ENCODE results near the gene HASPIN. TPM values are rescaled to one million over a fixed set of nuclear protein-coding genes. Genes with fewer than 3 reads are reported as not detected.
"Not testable (repeated sequence)": the region's sequence is repeated elsewhere in the genome, so short reads cannot be mapped to it uniquely, and the experiment has no call there.

Gene HASPIN
- total and polyA plus RNA-seq, 2 experiments from 2014 or later = 6.1 to 35.1 TPM

DNA sequence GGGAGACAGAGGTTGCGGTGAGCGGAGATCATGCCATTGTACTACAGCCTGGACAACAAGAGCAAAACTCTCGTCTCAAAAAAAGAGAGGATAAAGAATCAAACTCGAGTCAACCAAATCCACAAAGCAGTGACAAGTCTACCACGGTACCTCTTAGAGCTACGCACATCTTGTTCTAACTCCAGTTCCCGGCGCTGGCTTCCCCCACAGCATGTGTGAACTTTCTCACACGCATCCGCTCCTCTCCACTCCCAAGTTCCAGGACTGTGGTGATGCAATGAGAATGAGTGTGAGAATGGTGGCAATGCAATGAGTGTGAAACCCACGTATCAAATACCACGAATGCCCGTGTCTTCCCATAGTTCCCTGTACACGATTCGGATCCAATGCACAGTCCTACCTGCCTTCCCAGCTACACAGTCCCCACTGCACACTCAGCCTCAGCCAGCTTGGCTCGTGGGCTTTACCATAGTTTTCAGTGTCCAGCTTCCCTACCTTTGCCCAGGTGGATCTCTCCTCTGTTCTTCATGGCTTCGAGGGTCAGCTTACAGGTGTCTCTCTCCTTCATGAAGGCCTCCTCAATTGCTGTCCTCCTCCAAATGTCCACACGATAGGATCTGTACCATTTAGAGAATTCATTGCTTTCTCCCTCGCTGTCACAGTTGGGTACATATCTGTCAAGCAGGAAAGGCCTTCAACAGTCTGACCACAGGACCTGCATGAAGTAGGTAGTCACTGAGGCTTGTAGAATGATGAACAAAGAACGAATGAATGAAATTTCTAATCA lies 18.6 kb upstream of the HASPIN start:
- Histone ChIP-seq H4K20me1 (replicated peaks; ENCODE audit: insufficient read depth) (no peaks in the 10 kb centered on the region; the same call in 1 of the 2 replicates), H3K36me3 (ENCODE audit: insufficient read depth) (no peaks in the 10 kb centered on the region), H3K79me2 (replicated peaks; ENCODE audit: insufficient read depth) (no peaks in the 10 kb centered on the region), H3K9me2 (ENCODE audit: insufficient read depth) (no peaks in the 10 kb centered on the region), H2AFZ (no peak overlapping the region), H3K4me3 (no peak overlapping the region), H3K4me1 (ENCODE audit: insufficient read depth) (no peaks in the 10 kb centered on the region), H3F3A (replicated peaks; ENCODE audit: low read depth) (no peaks in the 10 kb centered on the region), H3K27me3 (ENCODE audit: insufficient read depth) (no peaks in the 10 kb centered on the region), H3K27ac (ENCODE audit: low read depth) (no peak overlapping the region), H3K4me2 (no peak overlapping the region)
- TF ChIP-seq, protein P1, sequence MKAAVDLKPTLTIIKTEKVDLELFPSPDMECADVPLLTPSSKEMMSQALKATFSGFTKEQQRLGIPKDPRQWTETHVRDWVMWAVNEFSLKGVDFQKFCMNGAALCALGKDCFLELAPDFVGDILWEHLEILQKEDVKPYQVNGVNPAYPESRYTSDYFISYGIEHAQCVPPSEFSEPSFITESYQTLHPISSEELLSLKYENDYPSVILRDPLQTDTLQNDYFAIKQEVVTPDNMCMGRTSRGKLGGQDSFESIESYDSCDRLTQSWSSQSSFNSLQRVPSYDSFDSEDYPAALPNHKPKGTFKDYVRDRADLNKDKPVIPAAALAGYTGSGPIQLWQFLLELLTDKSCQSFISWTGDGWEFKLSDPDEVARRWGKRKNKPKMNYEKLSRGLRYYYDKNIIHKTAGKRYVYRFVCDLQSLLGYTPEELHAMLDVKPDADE (IDR thresholded peaks at IDR 0.05) = no peak
- ATAC-seq (no peak), DNase-seq (ENCODE audit: low spot score) (no peak)
- Mint-ChIP-seq H3K27me3 (ENCODE audit: insufficient read depth, low read depth, poor library complexity) (peaks cover 15% of the 10 kb centered on the region), H3K4me1 (no peaks in the 10 kb centered on the region), H3K4me3 (no peak overlapping the region), H3K36me3 (ENCODE audit: low read depth) (peaks cover 14% of the 10 kb centered on the region), H3K9me3 (peaks cover 7% of the 10 kb centered on the region; the same call in 1 of the 3 replicates), H3K27ac (no peak overlapping the region)

DNA sequence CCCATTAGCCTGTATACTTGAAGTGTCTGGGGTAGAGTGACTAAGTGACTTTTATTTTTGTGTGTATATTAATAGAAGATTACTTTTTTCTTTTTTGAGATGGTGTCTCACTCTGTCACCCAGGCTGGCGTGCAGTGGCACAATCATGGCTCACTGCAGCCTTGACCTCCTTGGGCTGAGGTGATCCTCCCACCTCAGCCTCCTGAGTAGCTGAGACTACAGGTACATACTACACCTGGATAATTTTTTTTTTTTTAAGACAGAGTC lies 18.1 kb upstream of the HASPIN start:
- H3K4me2 ChIP-seq; H3K4me3 ChIP-seq; H3K9me2 ChIP-seq (ENCODE audit: insufficient read depth); H3K9me3 Mint-ChIP-seq; H3K27me3 ChIP-seq (ENCODE audit: insufficient read depth); H3K27ac ChIP-seq (ENCODE audit: low read depth); H3K79me2 ChIP-seq (replicated peaks; ENCODE audit: insufficient read depth); H4K20me1 ChIP-seq (replicated peaks; ENCODE audit: insufficient read depth); H2AFZ ChIP-seq; H3K4me1 ChIP-seq (ENCODE audit: insufficient read depth); ATAC-seq; H3K4me3 Mint-ChIP-seq; H3K36me3 ChIP-seq (ENCODE audit: insufficient read depth); DNase-seq (ENCODE audit: low spot score); H3F3A ChIP-seq (replicated peaks; ENCODE audit: low read depth); H3K4me1 Mint-ChIP-seq; H3K27ac Mint-ChIP-seq: not testable (repeated sequence)
- H3K36me3 Mint-ChIP-seq (ENCODE audit: low read depth) = peaks cover 14% of the 10 kb centered on the region
- H3K27me3 Mint-ChIP-seq (ENCODE audit: insufficient read depth, low read depth, poor library complexity) = peaks cover 15% of the 10 kb centered on the region

DNA sequence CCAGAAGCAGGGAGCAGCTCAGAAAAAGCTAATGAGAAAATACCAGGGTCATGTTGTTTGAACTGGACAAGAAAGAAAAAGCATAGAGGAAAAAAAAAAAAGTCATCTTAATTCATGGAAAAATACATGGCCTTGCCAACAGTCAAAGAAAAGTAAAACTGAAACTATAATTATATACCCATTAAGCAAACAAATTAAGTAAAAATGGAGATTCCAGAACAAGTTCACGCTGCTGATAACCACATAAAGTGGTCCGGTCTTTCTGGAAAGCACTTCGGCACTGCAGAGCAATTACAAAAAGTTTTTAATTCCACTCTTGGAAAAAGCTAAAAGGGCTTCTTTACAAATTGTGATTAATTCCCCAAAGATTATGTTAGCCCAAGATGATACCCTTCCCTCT lies 15.3 kb upstream of the HASPIN start:
- Histone ChIP-seq H3K36me3 (ENCODE audit: insufficient read depth) (no peaks in the 10 kb centered on the region), H3K27ac (ENCODE audit: low read depth) (no peak overlapping the region), H3K9me2 (ENCODE audit: insufficient read depth) (no peaks in the 10 kb centered on the region), H4K20me1 (replicated peaks; ENCODE audit: insufficient read depth) (peaks cover 5% of the 10 kb centered on the region; the same call in 1 of the 2 replicates), H2AFZ (no peak overlapping the region), H3K27me3 (ENCODE audit: insufficient read depth) (no peaks in the 10 kb centered on the region), H3K4me3 (no peak overlapping the region), H3K4me1 (ENCODE audit: insufficient read depth) (no peaks in the 10 kb centered on the region), H3K4me2 (no peak overlapping the region), H3F3A (replicated peaks; ENCODE audit: low read depth) (no peaks in the 10 kb centered on the region), H3K79me2 (replicated peaks; ENCODE audit: insufficient read depth) (no peaks in the 10 kb centered on the region)
- Mint-ChIP-seq H3K4me3 (no peak overlapping the region), H3K9me3 (no peaks in the 10 kb centered on the region), H3K27me3 (ENCODE audit: insufficient read depth, low read depth, poor library complexity) (peaks cover 11% of the 10 kb centered on the region), H3K36me3 (ENCODE audit: low read depth) (peaks cover 5% of the 10 kb centered on the region), H3K4me1 (no peaks in the 10 kb centered on the region; the same call in 1 of the 3 replicates), H3K27ac (no peak overlapping the region)
- TF ChIP-seq, protein P2, sequence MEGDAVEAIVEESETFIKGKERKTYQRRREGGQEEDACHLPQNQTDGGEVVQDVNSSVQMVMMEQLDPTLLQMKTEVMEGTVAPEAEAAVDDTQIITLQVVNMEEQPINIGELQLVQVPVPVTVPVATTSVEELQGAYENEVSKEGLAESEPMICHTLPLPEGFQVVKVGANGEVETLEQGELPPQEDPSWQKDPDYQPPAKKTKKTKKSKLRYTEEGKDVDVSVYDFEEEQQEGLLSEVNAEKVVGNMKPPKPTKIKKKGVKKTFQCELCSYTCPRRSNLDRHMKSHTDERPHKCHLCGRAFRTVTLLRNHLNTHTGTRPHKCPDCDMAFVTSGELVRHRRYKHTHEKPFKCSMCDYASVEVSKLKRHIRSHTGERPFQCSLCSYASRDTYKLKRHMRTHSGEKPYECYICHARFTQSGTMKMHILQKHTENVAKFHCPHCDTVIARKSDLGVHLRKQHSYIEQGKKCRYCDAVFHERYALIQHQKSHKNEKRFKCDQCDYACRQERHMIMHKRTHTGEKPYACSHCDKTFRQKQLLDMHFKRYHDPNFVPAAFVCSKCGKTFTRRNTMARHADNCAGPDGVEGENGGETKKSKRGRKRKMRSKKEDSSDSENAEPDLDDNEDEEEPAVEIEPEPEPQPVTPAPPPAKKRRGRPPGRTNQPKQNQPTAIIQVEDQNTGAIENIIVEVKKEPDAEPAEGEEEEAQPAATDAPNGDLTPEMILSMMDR (conservative IDR thresholded peaks at IDR 0.05; ENCODE audit: low read depth in 2 of 2) = no peak
- TF ChIP-seq, protein P3, sequence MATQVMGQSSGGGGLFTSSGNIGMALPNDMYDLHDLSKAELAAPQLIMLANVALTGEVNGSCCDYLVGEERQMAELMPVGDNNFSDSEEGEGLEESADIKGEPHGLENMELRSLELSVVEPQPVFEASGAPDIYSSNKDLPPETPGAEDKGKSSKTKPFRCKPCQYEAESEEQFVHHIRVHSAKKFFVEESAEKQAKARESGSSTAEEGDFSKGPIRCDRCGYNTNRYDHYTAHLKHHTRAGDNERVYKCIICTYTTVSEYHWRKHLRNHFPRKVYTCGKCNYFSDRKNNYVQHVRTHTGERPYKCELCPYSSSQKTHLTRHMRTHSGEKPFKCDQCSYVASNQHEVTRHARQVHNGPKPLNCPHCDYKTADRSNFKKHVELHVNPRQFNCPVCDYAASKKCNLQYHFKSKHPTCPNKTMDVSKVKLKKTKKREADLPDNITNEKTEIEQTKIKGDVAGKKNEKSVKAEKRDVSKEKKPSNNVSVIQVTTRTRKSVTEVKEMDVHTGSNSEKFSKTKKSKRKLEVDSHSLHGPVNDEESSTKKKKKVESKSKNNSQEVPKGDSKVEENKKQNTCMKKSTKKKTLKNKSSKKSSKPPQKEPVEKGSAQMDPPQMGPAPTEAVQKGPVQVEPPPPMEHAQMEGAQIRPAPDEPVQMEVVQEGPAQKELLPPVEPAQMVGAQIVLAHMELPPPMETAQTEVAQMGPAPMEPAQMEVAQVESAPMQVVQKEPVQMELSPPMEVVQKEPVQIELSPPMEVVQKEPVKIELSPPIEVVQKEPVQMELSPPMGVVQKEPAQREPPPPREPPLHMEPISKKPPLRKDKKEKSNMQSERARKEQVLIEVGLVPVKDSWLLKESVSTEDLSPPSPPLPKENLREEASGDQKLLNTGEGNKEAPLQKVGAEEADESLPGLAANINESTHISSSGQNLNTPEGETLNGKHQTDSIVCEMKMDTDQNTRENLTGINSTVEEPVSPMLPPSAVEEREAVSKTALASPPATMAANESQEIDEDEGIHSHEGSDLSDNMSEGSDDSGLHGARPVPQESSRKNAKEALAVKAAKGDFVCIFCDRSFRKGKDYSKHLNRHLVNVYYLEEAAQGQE (IDR thresholded peaks at IDR 0.05; ENCODE audit: unreplicated experiment) = no peak
- no peak for TF ChIP-seq EZH2 (IDR thresholded peaks at IDR 0.05; ENCODE audit: low read depth, unreplicated experiment)
- DNase-seq (ENCODE audit: low spot score) (no peak), ATAC-seq (no peak)

Measured in GM23338 (cell line).